ENCODE results near the gene C2orf81.
A peak's percentile ranks its signal among the peaks of the same experiment; 100 is the strongest.

C2orf81 gene

GRCh38 chr2:74381751-74382150 lies 39.7 kb downstream of the C2orf81 start:
- DNase-seq (ENCODE audit: low read depth) = no peak

GRCh38 chr2:74379851-74380789 lies 41.3 kb downstream of the C2orf81 start, which contains the start of gene DCTN1:
TSS of gene DCTN1 (minus strand) at chr2:74380311. CDS start at chr2:74380037, 274 bp downstream.
- H3K4me3 ChIP-seq (ENCODE audit: low read length) = peak within 1 kb of the TSS; percentile 71
- no peak for TF ChIP-seq CTCF (conservative IDR thresholded peaks at IDR 0.05; ENCODE audit: low read length)
- DNase-seq (ENCODE audit: low read depth) = peak; percentile 74

More at GRCh38 chr2:74381751-74382150, 39.7 kb downstream of the C2orf81 start:
- no peak for TF ChIP-seq CTCF (conservative IDR thresholded peaks at IDR 0.05; ENCODE audit: low read length)
- H3K4me3 ChIP-seq (ENCODE audit: low read length) = no peak overlapping the region

- no peak for DNase-seq (ENCODE audit: low read depth)
- no peak for TF ChIP-seq CTCF (conservative IDR thresholded peaks at IDR 0.05; ENCODE audit: low read length)
- H3K4me3 ChIP-seq (ENCODE audit: low read length) = no peak overlapping the region
These were observed 43.4 kb downstream of the C2orf81 start for GRCh38 chr2:74378007-74378406.

GRCh38 chr2:74375838-74376237 lies 45.6 kb downstream of the C2orf81 start:
- DNase-seq (ENCODE audit: low read depth) = no peak
- H3K4me3 ChIP-seq (ENCODE audit: low read length) = no peak overlapping the region
- no peak for TF ChIP-seq CTCF (conservative IDR thresholded peaks at IDR 0.05; ENCODE audit: low read length)

- TF ChIP-seq CTCF (conservative IDR thresholded peaks at IDR 0.05; ENCODE audit: low read length) = no peak
- DNase-seq (ENCODE audit: low read depth) = peak; percentile 44
- H3K4me3 ChIP-seq (ENCODE audit: low read length) = 0 out of 2 replicates have a peak overlapping the region, but pooled peaks have one; percentile 5
These were observed 46.8 kb downstream of the C2orf81 start for GRCh38 chr2:74374509-74375205.

GRCh38 chr2:74373985-74374384 lies 47.4 kb downstream of the C2orf81 start:
- no peak overlapping the region for H3K4me3 ChIP-seq (ENCODE audit: low read length)
- no peak for TF ChIP-seq CTCF (conservative IDR thresholded peaks at IDR 0.05; ENCODE audit: low read length)
- DNase-seq (ENCODE audit: low read depth) = no peak
